A673 (cell line): Measurements from ENCODE around the gene LNP1. TPM values are rescaled to one million over a fixed set of nuclear protein-coding genes. Genes with fewer than 3 reads are reported as not detected.
A peak's percentile ranks its signal among the peaks of the same experiment; 100 is the strongest.

Experiments used
- BruUV-seq: library from RNA; stranded (reverse); fragments of 400-500 nt; replicated peaks from 2 replicates; lab custom pipeline; 2021; lab: Mats Ljungman, UMichigan
- CTCF ChIA-PET: fragments of 300-600 bp; sonication (Branson Sonifier 250); formaldehyde crosslinking; loops from one replicate; lab custom pipeline; 2022; ENCODE audit warnings: antibody characterized with exemption; lab: Charles Lee
- POLR2A ChIA-PET: fragments of 300-600 bp; sonication (Branson Sonifier 250); formaldehyde crosslinking; loops from one replicate; lab custom pipeline; 2022; ENCODE audit warnings: antibody characterized with exemption; ENCODE audit not compliant: low non-redundant PET; lab: Charles Lee
- DNase-seq: peaks from one replicate; pipeline ENCODE4 v3.0.0-alpha.2; 2015; ENCODE audit warnings: low spot score
- H3K27ac ChIP-seq: fragments of 200-600 bp; sonication (generic); 2 replicates; pipeline ENCODE4 v1.5.1; 2016; ENCODE audit warnings: mixed run types, low read depth, mild to moderate bottlenecking, mixed read lengths, antibody characterized with exemption, low read length; ENCODE audit not compliant: poor library complexity, severe bottlenecking
- H3K27me3 ChIP-seq: fragments of 200-600 bp; sonication (generic); replicated peaks from 2 replicates; pipeline ENCODE4 v1.6.1; 2017; ENCODE audit warnings: mixed run types, low read depth, mild to moderate bottlenecking, mixed read lengths, antibody characterized with exemption, low read length; ENCODE audit not compliant: insufficient read depth, poor library complexity
- H3K36me3 ChIP-seq: fragments of 200-600 bp; sonication (generic); 2 replicates; pipeline ENCODE4 v1.6.1; 2016; ENCODE audit warnings: mixed run types, mild to moderate bottlenecking, mixed read lengths, antibody characterized with exemption, low read length; ENCODE audit not compliant: insufficient read depth, poor library complexity, severe bottlenecking
- H3K4me1 ChIP-seq: fragments of 200-600 bp; sonication (generic); 2 replicates; pipeline ENCODE4 v1.6.1; 2017; ENCODE audit warnings: mixed run types, mild to moderate bottlenecking, mixed read lengths, antibody characterized with exemption, low read length; ENCODE audit not compliant: insufficient read depth, poor library complexity, severe bottlenecking
- H3K4me3 ChIP-seq: fragments of 200-600 bp; sonication (generic); 2 replicates; pipeline ENCODE4 v1.5.1; 2016; ENCODE audit warnings: low read depth, mixed run types, mild to moderate bottlenecking, mixed read lengths, low read length; ENCODE audit not compliant: poor library complexity, severe bottlenecking
- H3K9me3 ChIP-seq: fragments of 200-600 bp; sonication (generic); 2 replicates; pipeline ENCODE4 v1.6.1; 2016; ENCODE audit warnings: mixed run types, low read depth, mild to moderate bottlenecking, mixed read lengths, antibody characterized with exemption, low read length; ENCODE audit not compliant: poor library complexity, severe bottlenecking
- CTCF ChIP-seq: fragments of 300-800, 200-600 bp; sonication (generic); conservative IDR thresholded peaks from 2 replicates; pipeline ENCODE4 v1.5.1; 2017; ENCODE audit warnings: low read depth, mild to moderate bottlenecking, antibody characterized with exemption, low read length, moderate library complexity, mixed read lengths
- EZH2 ChIP-seq: fragments of 200-600 bp; sonication (generic); IDR thresholded peaks from 2 replicates; pipeline ENCODE4 v1.6.1; 2017; ENCODE audit warnings: borderline replicate concordance, low read depth, mild to moderate bottlenecking, mixed read lengths, antibody characterized with exemption, low read length; ENCODE audit not compliant: poor library complexity, severe bottlenecking
- intact Hi-C: fragments of 100-400 bp; cut with micrococcal nuclease; formaldehyde crosslinking; loops from one replicate; pipeline ENCODE4 v1.10.0; 2022; ENCODE audit not compliant: unreplicated experiment
- total RNA-seq: library from RNA; stranded (reverse); gene quantifications from 2 replicates; pipeline ENCODE4 v1.2.3, GENCODE V29; 2021

LNP1 gene
- total RNA-seq, 1 experiment from 2014 or later, result 4.3 TPM

- DNase-seq, result no peak
- CTCF ChIA-PET, result no interaction called here
- TF ChIP-seq CTCF (no peak), EZH2 (no peak)
- POLR2A ChIA-PET, result no interaction called here
- no peak overlapping the region for H3K4me3 ChIP-seq
- no peaks in the 10 kb centered on the region for H3K36me3 ChIP-seq
- no peak overlapping the region for H3K27ac ChIP-seq
- no peaks in the 10 kb centered on the region for H3K4me1 ChIP-seq
- BruUV-seq, result no TSS peak
- H3K27me3 ChIP-seq, result no peaks in the 10 kb centered on the region
- no peaks in the 10 kb centered on the region for H3K9me3 ChIP-seq
- intact Hi-C loops, result no loop called here
Observed at GRCh38 chr3:100486808-100487207, 85.5 kb downstream of the LNP1 start.

GRCh38 chr3:100489118-100489517 lies 87.8 kb downstream of the LNP1 start:
- Histone ChIP-seq H3K9me3 (no peaks in the 10 kb centered on the region), H3K4me1 (no peaks in the 10 kb centered on the region), H3K4me3 (no peak overlapping the region), H3K27ac (no peak overlapping the region), H3K36me3 (no peaks in the 10 kb centered on the region), H3K27me3 (no peaks in the 10 kb centered on the region)
- BruUV-seq, result no TSS peak
- DNase-seq, result no peak
- ChIA-PET POLR2A (no interaction called here), CTCF (no interaction called here)
- no peak for TF ChIP-seq EZH2
- no peak for TF ChIP-seq CTCF
- intact Hi-C loops, result no loop called here

- intact Hi-C loops, result no loop called here
- H3K27me3 ChIP-seq, result no peaks in the 10 kb centered on the region
- no peak for TF ChIP-seq CTCF
- no peak for TF ChIP-seq EZH2
- ChIA-PET POLR2A (interaction anchor here (0.6 kb wide), 2 partner anchors 588 to 623 kb away, joined by 3 read pairs; no protein-coding TSS in a partner anchor), CTCF (interaction anchor here (1.3 kb wide), 1 partner anchor 30 kb away, joined by 7 read pairs; no protein-coding TSS in a partner anchor)
- peak within 1 kb of the TSS; percentile 26 for H3K27ac ChIP-seq
- peak; percentile 96 for DNase-seq
- peak within 1 kb of the TSS; percentile 55 for H3K4me3 ChIP-seq
- H3K4me1 ChIP-seq, result no peaks in the 10 kb centered on the region
- H3K36me3 ChIP-seq, result no peaks in the 10 kb centered on the region
- H3K9me3 ChIP-seq, result no peaks in the 10 kb centered on the region
- TSS peak; percentile 79 for BruUV-seq
Observed at GRCh38 chr3:100492059-100493006, 91.0 kb downstream of the LNP1 start, which contains the start of gene TMEM45A. Gene TMEM45A, plus strand, starts transcription at chr3:100492619. Its CDS starts 62,593 bp downstream, at chr3:100555212.
